GM18870 (cell line): Measurements from ENCODE around the gene CD226.

Source experiments
- ATAC-seq: cut with Tn5 transposase; IDR thresholded peaks from one replicate; pipeline ENCODE4 v1.9.1; 2021; ENCODE audit warnings: moderate library complexity; ENCODE audit not compliant: unreplicated experiment

The CD226 gene

GRCh38 chr18:69820538-69820937 lies 127.1 kb downstream of the CD226 start:
- no peak for ATAC-seq

DNA sequence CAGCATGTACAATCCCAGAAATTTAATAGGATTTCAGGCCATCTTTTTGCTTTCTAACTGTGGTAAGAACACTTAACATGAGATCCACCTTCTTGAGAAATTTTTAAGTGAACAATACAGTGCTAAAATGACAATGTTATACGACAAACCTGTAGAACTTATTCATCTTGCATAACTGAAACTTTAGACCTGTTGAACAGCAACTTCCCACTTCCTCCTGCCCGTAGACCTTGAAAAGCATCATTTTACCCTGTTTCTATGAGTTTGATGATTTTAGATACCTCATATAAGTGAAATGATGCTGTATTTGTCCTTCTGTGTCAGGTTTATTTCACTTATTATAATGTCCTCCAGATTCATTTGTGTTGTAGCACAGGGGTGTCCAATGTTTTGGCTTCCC lies 128.2 kb downstream of the CD226 start:
- ATAC-seq, result no peak

DNA sequence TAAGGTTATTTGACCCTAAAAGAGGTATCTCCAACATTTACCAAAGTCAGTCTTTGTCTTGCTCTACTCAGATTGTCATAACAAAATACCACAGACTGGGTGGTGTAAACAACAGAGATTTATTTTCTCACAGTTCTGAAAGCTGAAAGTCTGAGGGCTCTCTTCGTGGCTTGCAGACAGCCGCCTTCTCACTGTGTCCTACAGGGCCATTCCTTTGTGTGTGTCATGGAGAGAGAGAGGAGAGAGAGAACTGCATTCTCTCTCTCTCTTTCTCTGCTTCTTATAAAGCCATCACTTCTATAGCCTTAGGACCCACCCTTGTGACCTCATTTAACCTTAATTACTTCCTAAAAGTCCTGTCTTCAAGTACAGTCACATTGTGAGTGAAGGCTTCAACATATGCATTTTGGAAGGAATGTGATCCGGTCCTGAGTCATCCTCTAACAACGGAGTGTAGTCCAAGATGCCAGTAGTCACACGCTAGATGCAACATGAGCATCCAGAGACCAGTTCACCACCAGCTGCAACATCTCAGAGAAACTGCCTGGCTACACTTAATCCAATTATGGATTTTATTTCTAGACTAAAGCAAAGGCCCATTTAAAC lies 130.2 kb downstream of the CD226 start:
- no peak for ATAC-seq

GRCh38 chr18:69814861-69815385 lies 132.8 kb downstream of the CD226 start:
- ATAC-seq, result no peak

GRCh38 chr18:69813559-69813958 lies 134.1 kb downstream of the CD226 start:
- ATAC-seq, result no peak

DNA sequence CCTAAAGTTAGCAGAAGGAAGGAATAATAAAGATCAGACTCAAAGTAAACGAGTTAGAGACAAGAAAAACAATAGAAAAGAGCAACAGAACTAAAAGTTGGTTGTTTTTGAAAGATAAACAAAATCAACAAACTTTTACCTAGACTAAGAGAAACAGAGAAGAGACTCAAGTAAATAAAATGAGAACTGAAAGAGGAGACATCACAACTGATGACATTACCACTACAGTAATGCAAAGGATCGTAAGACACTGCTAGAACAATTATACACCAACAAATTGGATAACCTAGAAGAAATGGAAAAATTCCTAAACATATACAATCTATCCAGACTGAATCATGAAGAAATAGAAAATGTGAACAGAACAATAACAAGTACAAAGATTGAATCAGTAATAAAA lies 139.3 kb downstream of the CD226 start:
- no peak for ATAC-seq

- no peak for ATAC-seq
Measured at GRCh38 chr18:69804776-69805501, 142.7 kb downstream of the CD226 start.
